BJ (cell line): ENCODE data around the gene OVAAL. TPM values are rescaled to one million over a fixed set of nuclear protein-coding genes. Genes with fewer than 3 reads are reported as not detected.

Source experiments
- CTCF ChIA-PET: fragments of 350-600 bp; formaldehyde crosslinking; extraction: SDS; loops from one replicate; lab custom pipeline; 2021; ENCODE audit warnings: antibody characterized with exemption, inconsistent platforms; lab: Yijun Ruan, JAX
- POLR2A ChIA-PET: fragments of 300-600 bp; sonication (Branson Sonifier 250); formaldehyde crosslinking; extraction: SDS; loops from one replicate; lab custom pipeline; 2021; ENCODE audit warnings: antibody characterized with exemption; lab: Charles Lee
- DNase-seq: peaks from one replicate; pipeline ENCODE4 v3.0.0-alpha.2; 2011; ENCODE audit warnings: low read depth
- H3K27me3 ChIP-seq: 2 replicates; pipeline ENCODE4 v1.6.0; 2011; ENCODE audit warnings: low read length; ENCODE audit not compliant: control insufficient read depth, insufficient read depth
- H3K36me3 ChIP-seq: 2 replicates; pipeline ENCODE4 v1.5.1; 2011; ENCODE audit warnings: low read length; ENCODE audit not compliant: control insufficient read depth, insufficient read depth
- H3K4me3 ChIP-seq: 2 replicates; pipeline ENCODE4 v1.5.1; 2011; ENCODE audit warnings: low read depth, mild to moderate bottlenecking, control low read depth, low read length
- polyA plus RNA-seq: library from polyadenylated mRNA; depleted of rRNA; stranded (reverse); fragments of >200 nt; gene quantifications from 2 replicates; pipeline ENCODE4 v1.2.3, GENCODE V29; 2011
- TF ChIP-seq, protein P1 (sequence below): IDR thresholded peaks from 2 replicates; pipeline ENCODE4 v1.5.1; 2011; ENCODE audit warnings: low read depth, mild to moderate bottlenecking, control low read depth, inconsistent platforms, low read length, moderate library complexity; ENCODE audit not compliant: insufficient read depth

OVAAL gene
- polyA plus RNA-seq, 1 experiment, result not detected

DNA sequence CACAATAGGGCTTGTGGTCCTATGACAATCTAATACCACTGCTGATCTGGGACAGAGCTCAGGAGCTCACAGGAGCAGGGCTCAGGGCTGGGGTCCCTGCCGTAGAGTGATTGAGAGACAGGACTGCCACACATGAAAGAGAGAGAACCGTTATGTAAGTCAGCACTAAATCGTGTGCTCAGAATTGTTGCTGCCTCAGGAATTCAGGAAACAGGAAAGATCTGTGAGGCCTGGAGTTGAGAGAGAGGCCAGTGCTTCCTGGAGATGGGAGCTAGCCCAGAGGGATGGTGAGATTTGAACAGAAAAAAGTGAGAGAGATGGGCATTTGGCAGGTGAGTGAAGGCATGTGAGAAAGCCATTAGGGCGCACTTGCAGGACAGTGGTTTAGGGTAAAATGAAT, 38.9 kb upstream of the OVAAL start:
- ChIA-PET POLR2A (no interaction called here), CTCF (interaction anchor here (0.7 to 3.5 kb wide), 6 partner anchors 9 to 416 kb away, joined by 3 to 12 read pairs (median 4); partner anchors contain the start of gene ACBD6)
- H3K27me3 ChIP-seq, result no peaks in the 10 kb centered on the region
- no peaks in the 10 kb centered on the region for H3K36me3 ChIP-seq
- TF ChIP-seq, protein P1, sequence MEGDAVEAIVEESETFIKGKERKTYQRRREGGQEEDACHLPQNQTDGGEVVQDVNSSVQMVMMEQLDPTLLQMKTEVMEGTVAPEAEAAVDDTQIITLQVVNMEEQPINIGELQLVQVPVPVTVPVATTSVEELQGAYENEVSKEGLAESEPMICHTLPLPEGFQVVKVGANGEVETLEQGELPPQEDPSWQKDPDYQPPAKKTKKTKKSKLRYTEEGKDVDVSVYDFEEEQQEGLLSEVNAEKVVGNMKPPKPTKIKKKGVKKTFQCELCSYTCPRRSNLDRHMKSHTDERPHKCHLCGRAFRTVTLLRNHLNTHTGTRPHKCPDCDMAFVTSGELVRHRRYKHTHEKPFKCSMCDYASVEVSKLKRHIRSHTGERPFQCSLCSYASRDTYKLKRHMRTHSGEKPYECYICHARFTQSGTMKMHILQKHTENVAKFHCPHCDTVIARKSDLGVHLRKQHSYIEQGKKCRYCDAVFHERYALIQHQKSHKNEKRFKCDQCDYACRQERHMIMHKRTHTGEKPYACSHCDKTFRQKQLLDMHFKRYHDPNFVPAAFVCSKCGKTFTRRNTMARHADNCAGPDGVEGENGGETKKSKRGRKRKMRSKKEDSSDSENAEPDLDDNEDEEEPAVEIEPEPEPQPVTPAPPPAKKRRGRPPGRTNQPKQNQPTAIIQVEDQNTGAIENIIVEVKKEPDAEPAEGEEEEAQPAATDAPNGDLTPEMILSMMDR, result no peak
- H3K4me3 ChIP-seq, result no peak overlapping the region
- no peak for DNase-seq

DNA sequence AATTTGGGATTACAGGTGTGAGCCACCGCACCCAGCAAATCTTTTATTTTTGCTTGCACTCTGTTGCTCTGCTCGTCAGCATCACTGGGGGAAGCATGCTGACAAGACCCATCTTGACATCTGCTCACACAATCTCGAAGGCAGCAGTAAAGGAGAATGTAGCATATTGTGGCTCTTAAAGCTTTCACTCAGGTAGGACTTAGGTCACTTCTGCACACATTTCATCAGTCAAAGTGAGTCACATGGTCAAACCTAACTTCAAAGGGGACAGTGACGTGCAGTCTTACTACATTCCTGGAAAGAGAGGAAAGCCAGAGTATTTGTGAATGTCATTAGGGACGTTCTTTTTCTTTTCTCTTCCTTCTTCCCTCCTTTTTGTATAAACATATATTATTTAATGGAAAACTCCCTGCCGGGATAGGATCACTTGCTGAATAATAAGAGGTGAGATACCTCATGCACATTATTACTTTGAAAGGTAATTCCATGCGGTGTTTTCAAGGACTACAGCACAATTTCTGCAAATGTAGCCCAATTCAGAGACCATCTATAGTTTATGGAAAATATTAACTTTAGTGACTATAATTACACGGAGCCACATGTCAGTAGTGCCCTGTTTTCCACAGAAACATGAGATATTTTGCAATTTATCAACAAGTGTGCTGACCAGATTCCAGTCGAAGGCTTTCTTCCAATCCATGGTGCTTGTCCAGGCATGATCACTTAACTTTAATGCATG, 37.1 kb upstream of the OVAAL start:
- TF ChIP-seq, protein P1, result no peak
- ChIA-PET POLR2A (no interaction called here), CTCF (interaction anchor here (1.4 to 1.6 kb wide), 2 partner anchors 10 to 341 kb away, joined by 4 to 6 read pairs; no protein-coding TSS in a partner anchor)
- no peaks in the 10 kb centered on the region for H3K36me3 ChIP-seq
- H3K4me3 ChIP-seq, result no peak overlapping the region
- no peaks in the 10 kb centered on the region for H3K27me3 ChIP-seq
- DNase-seq, result no peak

DNA sequence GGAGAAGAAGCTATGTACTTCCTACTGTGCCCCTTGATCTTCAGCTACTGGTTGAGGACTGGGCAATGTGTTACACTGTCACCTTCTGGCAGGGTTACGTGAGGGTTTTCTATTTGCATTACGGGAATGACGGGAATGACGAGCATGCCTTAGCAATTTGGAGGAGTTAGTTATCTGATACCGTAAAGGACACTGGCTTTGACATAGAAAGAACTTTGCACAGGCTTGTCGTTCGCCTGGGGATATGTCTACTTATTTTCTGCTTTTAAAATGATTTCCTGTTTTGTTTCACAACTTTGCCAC, 36.6 kb upstream of the OVAAL start:
- Histone ChIP-seq H3K27me3 (no peaks in the 10 kb centered on the region), H3K4me3 (no peak overlapping the region), H3K36me3 (no peaks in the 10 kb centered on the region)
- DNase-seq, result no peak
- ChIA-PET CTCF (interaction anchor here (1.4 to 1.6 kb wide), 2 partner anchors 10 to 340 kb away, joined by 4 to 6 read pairs; no protein-coding TSS in a partner anchor), POLR2A (no interaction called here)
- TF ChIP-seq, protein P1, result no peak

DNA sequence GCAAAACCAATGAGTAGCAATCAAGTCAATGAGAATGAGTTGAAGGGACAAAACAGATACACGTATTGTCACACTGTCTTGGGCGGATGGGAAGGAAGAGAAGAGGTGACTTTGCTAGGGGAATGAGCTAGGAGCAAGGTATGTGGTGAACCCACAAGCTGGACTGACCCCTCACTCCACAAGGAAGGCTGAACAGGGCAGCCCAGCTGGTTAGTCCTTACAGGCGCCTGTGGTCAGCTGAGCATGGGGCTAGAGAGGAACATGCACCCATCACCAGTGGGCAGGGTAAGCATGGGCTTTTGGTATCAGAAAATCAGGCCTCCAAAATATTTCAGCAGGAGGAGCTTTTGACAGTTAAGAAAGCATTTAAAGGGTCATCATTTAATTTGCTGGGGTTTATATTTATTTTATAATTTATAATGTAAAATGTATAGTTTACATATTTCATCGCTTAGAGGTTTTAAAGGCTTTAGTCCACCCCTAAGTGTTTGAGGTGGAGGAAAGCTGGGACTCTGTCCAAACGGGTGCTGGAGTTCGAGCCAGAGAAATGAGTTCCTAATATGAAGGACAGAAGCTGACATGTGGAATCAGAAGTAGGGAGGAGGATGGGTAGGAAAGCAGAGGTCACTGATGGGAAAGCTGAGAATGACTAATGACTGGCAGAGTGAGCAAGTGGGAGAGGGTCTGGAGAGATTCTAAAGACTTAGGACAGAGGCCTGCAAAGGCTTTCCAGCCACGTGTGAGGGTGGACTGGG, 34.4 kb upstream of the OVAAL start:
- TF ChIP-seq, protein P1, result no peak
- H3K27me3 ChIP-seq, result no peaks in the 10 kb centered on the region
- no peak overlapping the region for H3K4me3 ChIP-seq
- no peak for DNase-seq
- H3K36me3 ChIP-seq, result no peaks in the 10 kb centered on the region
- ChIA-PET POLR2A (interaction anchor here (0.6 kb wide), 1 partner anchor 288 kb away, joined by 3 read pairs; no protein-coding TSS in a partner anchor), CTCF (interaction anchor here (1.1 to 1.5 kb wide), 2 partner anchors 8 to 642 kb away, joined by 4 to 7 read pairs; no protein-coding TSS in a partner anchor)
